KBM-7 (cell line): Measurements from ENCODE around the gene CCDC63.
A peak's percentile ranks its signal among the peaks of the same experiment; 100 is the strongest.

ENCODE experiments used
- DNase-seq: peaks from one replicate; pipeline ENCODE4 v3.0.0-alpha.2; 2015
- in situ Hi-C: fragments of 300-500 bp; cut with MboI; formaldehyde crosslinking; loops from 2 replicates; pipeline ENCODE4 v1.14.3; 2020; ENCODE audit warnings: low sequenced_read_pairs, low pct_unique_long_range_greater_than_20kb, mixed read lengths

Gene CCDC63

GRCh38 chr12:110913119-110914056, 66.6 kb downstream of the CCDC63 start:
- DNase-seq: no peak
- in situ Hi-C loops: no loop called here

- DNase-seq: peak; percentile 18
Measured at GRCh38 chr12:110916295-110916875, 69.6 kb downstream of the CCDC63 start.

GRCh38 chr12:110917467-110917866, 70.7 kb downstream of the CCDC63 start:
- DNase-seq: no peak

More at GRCh38 chr12:110916295-110916875, 69.6 kb downstream of the CCDC63 start:
- in situ Hi-C loops: no loop called here

GRCh38 chr12:110917961-110918360, 71.2 kb downstream of the CCDC63 start:
- no peak for DNase-seq
- in situ Hi-C loops: no loop called here

More at GRCh38 chr12:110917467-110917866, 70.7 kb downstream of the CCDC63 start:
- in situ Hi-C loops: no loop called here

GRCh38 chr12:110919720-110920119, 72.9 kb downstream of the CCDC63 start:
- in situ Hi-C loops: no loop called here
- no peak for DNase-seq

- DNase-seq: no peak
Measured at GRCh38 chr12:110920324-110920910, 73.6 kb downstream of the CCDC63 start, which contains the start of gene MYL2. Gene MYL2, minus strand, starts transcription at chr12:110920579. Its CDS starts 50 bp downstream, at chr12:110920529.

GRCh38 chr12:110921262-110921661, 74.5 kb downstream of the CCDC63 start:
- no peak for DNase-seq
- in situ Hi-C loops: no loop called here

More at GRCh38 chr12:110920324-110920910, 73.6 kb downstream of the CCDC63 start, which contains the start of gene MYL2:
- in situ Hi-C loops: no loop called here

- in situ Hi-C loops: no loop called here
Measured at GRCh38 chr12:110922652-110923051, 75.9 kb downstream of the CCDC63 start.

GRCh38 chr12:110923192-110923591, 76.4 kb downstream of the CCDC63 start:
- no peak for DNase-seq
- in situ Hi-C loops: no loop called here

More at GRCh38 chr12:110922652-110923051, 75.9 kb downstream of the CCDC63 start:
- no peak for DNase-seq

- DNase-seq: no peak
- in situ Hi-C loops: no loop called here
Measured at GRCh38 chr12:110923692-110924334, 77.0 kb downstream of the CCDC63 start.

GRCh38 chr12:110927546-110927945, 80.8 kb downstream of the CCDC63 start:
- in situ Hi-C loops: no loop called here
- no peak for DNase-seq

GRCh38 chr12:110928700-110929099, 81.9 kb downstream of the CCDC63 start:
- in situ Hi-C loops: no loop called here
- DNase-seq: no peak

- in situ Hi-C loops: loop anchor here (10.0 kb wide), 1 partner anchor 365 kb away; no protein-coding TSS in a partner anchor
- no peak for DNase-seq
Measured at GRCh38 chr12:110929818-110930217, 83.0 kb downstream of the CCDC63 start.

- in situ Hi-C loops: loop anchor here (10.0 kb wide), 1 partner anchor 364 kb away; no protein-coding TSS in a partner anchor
- DNase-seq: no peak
Measured at GRCh38 chr12:110930348-110931314, 83.8 kb downstream of the CCDC63 start.

GRCh38 chr12:110931315-110931728, 84.5 kb downstream of the CCDC63 start:
- in situ Hi-C loops: loop anchor here (10.0 kb wide), 1 partner anchor 363 kb away; no protein-coding TSS in a partner anchor
- no peak for DNase-seq

GRCh38 chr12:110932046-110932445, 85.3 kb downstream of the CCDC63 start:
- in situ Hi-C loops: loop anchor here (10.0 kb wide), 1 partner anchor 363 kb away; no protein-coding TSS in a partner anchor
- peak; percentile 27 for DNase-seq

GRCh38 chr12:110933326-110933974, 86.7 kb downstream of the CCDC63 start:
- in situ Hi-C loops: loop anchor here (10.0 kb wide), 1 partner anchor 361 kb away; no protein-coding TSS in a partner anchor
- no peak for DNase-seq
